H1 (cell line): ENCODE results near the gene TP53BP2.

Experiments
- GABPA ChIP-seq: IDR thresholded peaks from 2 replicates; pipeline ENCODE4 v1.6.1; 2011; ENCODE audit warnings: mild to moderate bottlenecking, low read length, moderate library complexity, borderline replicate concordance; ENCODE audit not compliant: insufficient read depth
- GTF2F1 ChIP-seq: IDR thresholded peaks from 2 replicates; pipeline ENCODE4 v1.6.1; 2012; ENCODE audit warnings: low read depth, low read length, improper control_type of control experiment, borderline replicate concordance

GRCh38 chr1:223859058-223859457 lies 13.3 kb upstream of the TP53BP2 start:
- no peak for TF ChIP-seq GTF2F1
- TF ChIP-seq GABPA: no peak
